Stomach (tissue), 9 donors: Measurements from ENCODE around the gene SPSB4. TPM values are rescaled to one million over a fixed set of nuclear protein-coding genes. Genes with fewer than 3 reads are reported as not detected.
"Not testable (repeated sequence)": the region's sequence is repeated elsewhere in the genome, so short reads cannot be mapped to it uniquely, and the experiment has no call there.

ENCODE experiments used
- DNase-seq, 2 donors: peaks; one replicate each; pipeline versions ENCODE4 v3.0.0 to v3.0.0-alpha.2; 2013 to 2019
- H3K27ac ChIP-seq, 5 donors: fragments of 200-600 bp in 4 of 5; sonication (generic) in 4 of 5; one replicate each; pipeline ENCODE4 v1.5.1; 2013 to 2019; ENCODE audit warnings: mild to moderate bottlenecking in 1 of 5, moderate library complexity in 1 of 5
- H3K27me3 ChIP-seq, 3 donors: fragments of 200-600 bp; sonication (generic); one replicate each; pipeline ENCODE4 v1.5.1; 2017 to 2019; ENCODE audit warnings: mixed run types in 1 of 3
- H3K36me3 ChIP-seq, 4 donors: fragments of 200-600 bp; sonication (generic); 1 replicate in 3 of 4; 2 replicates in 1 of 4; pipeline ENCODE4 v1.5.1; 2016 to 2019
- H3K4me1 ChIP-seq, 4 donors: fragments of 200-600 bp; sonication (generic); one replicate each; pipeline ENCODE4 v1.5.1; 2016 to 2019
- H3K4me3 ChIP-seq, 4 donors: fragments of 200-600 bp; sonication (generic) in 3 of 4; one replicate each; pipeline ENCODE4 v1.5.1; 2016 to 2019; ENCODE audit warnings: mild to moderate bottlenecking in 1 of 4
- H3K9me3 ChIP-seq, 4 donors: fragments of 200-600 bp; sonication (generic); one replicate each; pipeline ENCODE4 v1.5.1; 2016 to 2019
- EP300 ChIP-seq: sonication (generic); formaldehyde crosslinking; IDR thresholded peaks from one replicate; pipeline ENCODE4 v1.6.1; 2017; ENCODE audit warnings: antibody characterized with exemption
- POLR2A ChIP-seq, 4 donors: fragments of 450-650 bp; IDR thresholded peaks; one replicate each; pipeline ENCODE4 v1.6.1; 2016; ENCODE audit warnings: antibody characterized with exemption in 4 of 4, control low read depth in 2 of 4, mild to moderate bottlenecking in 1 of 4, moderate library complexity in 1 of 4
- POLR2AphosphoS5 ChIP-seq, 3 donors: sonication (generic); formaldehyde crosslinking; IDR thresholded peaks; one replicate each; pipeline ENCODE4 v1.6.1; 2016; ENCODE audit warnings: antibody characterized with exemption in 3 of 3
- WGBS, 5 donors: extraction: QIAGEN DNeasy Blood & Tissue Kit in 3 of 5; methylation state at CpG; one replicate each; pipeline versions ENCODE4 v1.1.5 to v1.1.7; 2013 to 2018; 5-methylcytosine and 5-hydroxymethylcytosine counted together
- intact Hi-C: fragments of 100-400 bp; cut with DNase I; formaldehyde crosslinking; loops from one replicate; pipeline ENCODE4 v1.15.1; 2023; ENCODE audit warnings: low total_unique reads
- polyA plus RNA-seq, 3 donors: library from polyadenylated mRNA; stranded (reverse); fragments of 200-250 nt; gene quantifications; one replicate each; pipeline ENCODE4 v1.2.3, GENCODE V29; 2013
- total RNA-seq, 5 donors: library from RNA; depleted of rRNA; stranded (reverse); fragments of >200 nt; gene quantifications; one replicate each; pipeline versions ENCODE4 v1.1.0 to v1.2.3, GENCODE V29; 2014 to 2016
- TF ChIP-seq, protein P1 (sequence below), 7 experiments: fragments of 450-650 bp in 4 of 7; fragments of 200-600 bp in 3 of 7; sonication (generic) in 3 of 7; IDR thresholded peaks; one replicate each; pipeline ENCODE4 v1.5.1; 2016 to 2019; ENCODE audit warnings: antibody characterized with exemption in 7 of 7, control low read depth in 2 of 7, mild to moderate bottlenecking in 1 of 7
- donor health status: healthy with polysubstance abuse.
- donor health status: Bipolar disorder and iron deficiency.
- donor health status: healthy.

Gene SPSB4
- total and polyA plus RNA-seq, 8 donors = 0.05 to 2.4 (median 1.8) TPM; not detected in 5

DNA sequence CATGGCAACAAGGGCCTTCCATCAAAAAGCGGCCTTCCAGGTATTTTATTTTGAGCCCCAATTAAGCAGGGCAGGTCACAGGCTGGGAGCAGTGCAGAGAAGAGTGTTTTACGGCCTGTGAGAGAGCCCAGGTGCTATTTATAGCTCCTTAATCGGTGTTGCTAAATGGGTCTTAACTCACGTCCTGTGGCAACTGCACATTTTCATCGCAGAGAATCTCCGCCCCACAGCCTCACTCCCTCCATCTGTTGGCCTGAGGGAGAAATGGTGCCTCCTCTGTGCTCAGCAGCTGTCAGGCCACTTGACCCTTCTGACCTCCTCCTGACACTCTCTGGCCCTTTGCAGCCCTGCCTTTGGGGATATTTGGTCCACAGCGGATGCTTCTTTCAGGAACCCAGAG lies 58.6 kb downstream of the SPSB4 start:
- 67 to 78% (median 76%) methylated on average over 7 of the region's 7 CpGs for WGBS, 5 donors
- no peaks in the 10 kb centered on the region for H3K36me3 ChIP-seq
- no peak overlapping the region for H3K4me3 ChIP-seq
- H3K9me3 ChIP-seq = no peaks in the 10 kb centered on the region
- TF ChIP-seq EP300 (no peak), POLR2A (IDR thresholded peaks at IDR 0.05) (no peak), POLR2AphosphoS5 (IDR thresholded peaks at IDR 0.05) (no peak)
- TF ChIP-seq, protein P1, sequence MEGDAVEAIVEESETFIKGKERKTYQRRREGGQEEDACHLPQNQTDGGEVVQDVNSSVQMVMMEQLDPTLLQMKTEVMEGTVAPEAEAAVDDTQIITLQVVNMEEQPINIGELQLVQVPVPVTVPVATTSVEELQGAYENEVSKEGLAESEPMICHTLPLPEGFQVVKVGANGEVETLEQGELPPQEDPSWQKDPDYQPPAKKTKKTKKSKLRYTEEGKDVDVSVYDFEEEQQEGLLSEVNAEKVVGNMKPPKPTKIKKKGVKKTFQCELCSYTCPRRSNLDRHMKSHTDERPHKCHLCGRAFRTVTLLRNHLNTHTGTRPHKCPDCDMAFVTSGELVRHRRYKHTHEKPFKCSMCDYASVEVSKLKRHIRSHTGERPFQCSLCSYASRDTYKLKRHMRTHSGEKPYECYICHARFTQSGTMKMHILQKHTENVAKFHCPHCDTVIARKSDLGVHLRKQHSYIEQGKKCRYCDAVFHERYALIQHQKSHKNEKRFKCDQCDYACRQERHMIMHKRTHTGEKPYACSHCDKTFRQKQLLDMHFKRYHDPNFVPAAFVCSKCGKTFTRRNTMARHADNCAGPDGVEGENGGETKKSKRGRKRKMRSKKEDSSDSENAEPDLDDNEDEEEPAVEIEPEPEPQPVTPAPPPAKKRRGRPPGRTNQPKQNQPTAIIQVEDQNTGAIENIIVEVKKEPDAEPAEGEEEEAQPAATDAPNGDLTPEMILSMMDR (IDR thresholded peaks at IDR 0.05) = no peak
- DNase-seq = no peak
- intact Hi-C loops = loop anchor here (5.0 to 10.0 kb wide), 2 partner anchors 95 to 212 kb away; no protein-coding TSS in a partner anchor
- no peaks in the 10 kb centered on the region for H3K4me1 ChIP-seq
- no peak overlapping the region for H3K27ac ChIP-seq
- H3K27me3 ChIP-seq = no peaks in the 10 kb centered on the region

DNA sequence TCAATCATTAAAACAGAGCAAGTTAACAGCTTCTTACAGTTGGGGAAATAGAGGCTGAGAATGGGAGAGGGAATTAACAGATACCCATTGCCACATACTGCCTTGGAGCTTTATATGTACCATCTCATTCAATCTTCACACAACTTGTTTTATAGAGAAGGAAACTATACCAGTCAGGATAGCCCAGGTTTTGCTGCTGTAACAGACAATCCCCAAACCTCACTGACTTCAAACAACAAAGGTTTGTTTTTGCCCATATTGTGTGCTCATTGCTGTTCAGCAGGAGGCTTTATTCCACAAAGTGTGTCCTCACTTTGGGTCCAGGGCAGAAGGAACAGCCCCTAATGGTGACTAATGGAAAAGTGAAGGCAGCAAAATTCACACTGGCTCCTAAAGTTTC lies 59.2 kb downstream of the SPSB4 start:
- Histone ChIP-seq H3K36me3 (no peaks in the 10 kb centered on the region), H3K27me3 (no peaks in the 10 kb centered on the region), H3K9me3 (no peaks in the 10 kb centered on the region), H3K4me1 (peaks cover 0 to 3% (median 0%) of the 10 kb centered on the region in 4 donors), H3K27ac (no peak overlapping the region), H3K4me3 (no peak overlapping the region)
- no peak for DNase-seq
- intact Hi-C loops = no loop called here
- TF ChIP-seq POLR2AphosphoS5 (IDR thresholded peaks at IDR 0.05) = no peak
- TF ChIP-seq, protein P1 (IDR thresholded peaks at IDR 0.05) = no peak

DNA sequence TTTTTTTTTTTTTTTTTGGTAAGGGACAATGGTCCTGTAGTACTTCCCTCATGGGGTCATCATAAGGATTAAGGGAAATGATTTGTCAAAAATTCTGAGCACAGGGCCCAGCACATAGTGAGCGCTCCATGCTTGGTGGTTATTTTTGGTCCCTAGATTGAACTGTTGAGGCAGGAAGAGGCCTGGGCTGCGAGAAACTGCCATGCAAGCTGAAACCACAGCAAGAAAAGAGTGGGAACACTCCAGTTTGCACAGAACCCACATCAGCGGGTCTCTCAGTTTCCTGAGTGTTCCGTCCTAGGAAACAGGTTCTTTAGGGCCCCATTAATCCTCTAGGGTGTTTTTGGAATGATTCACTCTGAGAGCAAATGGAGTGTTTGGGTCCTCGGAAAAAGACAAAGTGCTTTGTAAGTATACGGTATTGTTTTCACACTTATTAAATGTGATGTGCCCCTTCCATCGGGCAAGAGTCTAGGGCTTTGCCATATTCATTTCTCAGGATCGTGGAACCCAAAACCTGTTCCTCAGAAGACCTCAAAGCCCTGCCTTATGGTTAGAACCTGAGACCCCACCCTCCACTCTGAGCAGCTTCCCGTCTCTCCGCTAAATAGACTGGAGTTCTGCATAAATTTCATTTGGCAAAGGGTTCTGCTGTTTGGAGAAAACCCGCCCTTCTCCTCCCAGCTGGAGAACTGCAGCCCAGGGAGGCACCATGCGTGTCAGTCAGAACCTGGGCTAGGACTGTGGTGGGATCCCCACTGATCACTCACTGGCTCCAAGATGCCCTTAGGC lies 60.4 kb downstream of the SPSB4 start:
- Histone ChIP-seq H3K4me3 (no peak overlapping the region), H3K27me3 (no peaks in the 10 kb centered on the region), H3K9me3 (no peaks in the 10 kb centered on the region), H3K4me1 (peaks cover 0 to 4% (median 0%) of the 10 kb centered on the region in 4 donors), H3K36me3 (no peaks in the 10 kb centered on the region), H3K27ac (no peak overlapping the region)
- WGBS, 5 donors = 86 to 89% (median 88%) methylated on average over 12 of the region's 12 CpGs
- DNase-seq = no peak
- TF ChIP-seq EP300 (no peak), POLR2A (IDR thresholded peaks at IDR 0.05) (no peak), POLR2AphosphoS5 (IDR thresholded peaks at IDR 0.05) (no peak)
- TF ChIP-seq, protein P1 (IDR thresholded peaks at IDR 0.05) = no peak
- intact Hi-C loops = no loop called here

DNA sequence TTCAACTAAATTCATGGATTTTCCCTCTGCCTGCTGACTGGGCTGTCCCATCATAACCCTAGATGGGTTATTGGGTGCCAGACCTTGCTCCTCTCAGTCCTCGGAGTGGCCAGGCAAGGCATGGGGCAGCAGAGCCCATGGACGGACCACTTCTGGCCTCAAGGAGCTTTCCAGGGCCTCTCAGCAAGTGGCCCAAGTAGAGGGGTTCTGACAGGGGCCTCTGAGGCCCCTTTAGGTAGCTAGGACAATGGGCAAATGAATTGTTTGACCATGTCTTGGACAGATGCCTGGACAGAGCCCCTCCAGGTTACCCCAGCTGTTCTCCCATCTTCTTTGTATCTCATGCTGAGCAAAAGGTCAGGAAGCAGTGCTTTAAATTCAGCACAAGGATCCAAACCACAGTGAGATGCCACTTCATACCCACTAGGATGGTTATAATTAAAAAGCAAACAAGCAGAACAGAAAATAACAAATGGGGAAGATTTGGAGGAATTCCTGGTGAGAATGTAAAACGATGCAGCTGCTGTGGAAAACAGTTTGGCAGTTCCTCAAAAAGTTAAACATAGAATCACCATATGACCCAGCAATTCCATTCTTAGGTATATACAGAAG lies 61.6 kb downstream of the SPSB4 start:
- Histone ChIP-seq H3K4me3 (no peak overlapping the region), H3K4me1 (peaks cover 0 to 4% (median 0%) of the 10 kb centered on the region in 4 donors), H3K27me3 (no peaks in the 10 kb centered on the region), H3K27ac (no peak overlapping the region), H3K9me3 (no peaks in the 10 kb centered on the region), H3K36me3 (no peaks in the 10 kb centered on the region)
- intact Hi-C loops = no loop called here
- 74 to 83% (median 77%) methylated on average over 3 of the region's 3 CpGs for WGBS, 5 donors
- no peak for DNase-seq
- TF ChIP-seq EP300 (no peak), POLR2AphosphoS5 (IDR thresholded peaks at IDR 0.05) (no peak), POLR2A (IDR thresholded peaks at IDR 0.05) (no peak)
- TF ChIP-seq, protein P1 (IDR thresholded peaks at IDR 0.05) = no peak

DNA sequence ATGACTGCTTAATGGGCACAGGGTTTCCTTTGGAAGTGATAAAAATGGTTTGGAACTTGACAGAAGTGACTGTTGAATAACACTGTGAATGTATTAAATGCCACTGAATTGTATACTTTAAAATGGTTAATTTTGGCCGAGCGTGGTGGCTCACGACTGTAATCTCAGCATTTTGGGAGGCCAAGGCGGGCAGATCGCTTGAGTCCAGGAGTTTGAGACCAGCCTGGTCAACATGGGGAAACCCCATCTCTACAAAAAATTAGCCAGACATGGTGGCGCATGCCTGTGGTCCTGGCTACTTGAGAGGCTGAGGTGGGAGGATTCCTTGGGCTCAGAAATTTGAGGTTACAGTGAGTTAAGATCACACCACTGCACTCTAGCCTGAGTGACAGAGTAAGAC lies 62.5 kb downstream of the SPSB4 start:
- WGBS, 5 donors = 89 to 95% (median 92%) methylated on average over 6 of the region's 6 CpGs
- H3K4me1 ChIP-seq, H3K36me3 ChIP-seq, DNase-seq, H3K4me3 ChIP-seq, H3K27ac ChIP-seq, intact Hi-C loops, H3K9me3 ChIP-seq, H3K27me3 ChIP-seq: not testable (repeated sequence)
